Loucy (cell line): ENCODE results near the gene GRIP2.

Experiments
- H2AFZ ChIP-seq: fragments of 200-600 bp; sonication (generic); 2 replicates; pipeline ENCODE4 v1.6.0; 2016; ENCODE audit warnings: antibody characterized with exemption, mild to moderate bottlenecking, low read length, moderate library complexity
- H3F3A ChIP-seq: fragments of 200-600 bp; 2 replicates; pipeline ENCODE4 v1.6.0; 2016; ENCODE audit warnings: antibody characterized with exemption, low read depth, mild to moderate bottlenecking
- H3K27me3 ChIP-seq: fragments of 200-600 bp; sonication (generic); 2 replicates; pipeline ENCODE4 v1.6.1; 2014; ENCODE audit warnings: low read length, mild to moderate bottlenecking; ENCODE audit not compliant: insufficient read depth, poor library complexity, severe bottlenecking
- H3K36me3 ChIP-seq: fragments of 200-600 bp; sonication (generic); 2 replicates; pipeline ENCODE4 v1.6.1; 2016; ENCODE audit warnings: low read length; ENCODE audit not compliant: insufficient read depth
- H3K4me1 ChIP-seq: fragments of 200-600 bp; sonication (generic); 2 replicates; pipeline ENCODE4 v1.5.1; 2014; ENCODE audit warnings: low read length, mild to moderate bottlenecking; ENCODE audit not compliant: insufficient read depth, poor library complexity, severe bottlenecking
- H3K4me2 ChIP-seq: fragments of 200-600 bp; sonication (generic); 2 replicates; pipeline ENCODE4 v1.6.0; 2014; ENCODE audit warnings: antibody characterized with exemption, low read length, low read depth, mild to moderate bottlenecking; ENCODE audit not compliant: poor library complexity, severe bottlenecking
- H3K4me3 ChIP-seq: fragments of 200-600 bp; sonication (generic); 2 replicates; pipeline ENCODE4 v1.5.1; 2014; ENCODE audit warnings: low read length, mild to moderate bottlenecking, mixed read lengths; ENCODE audit not compliant: poor library complexity, severe bottlenecking
- H3K79me2 ChIP-seq: fragments of 200-600 bp; sonication (generic); 2 replicates; pipeline ENCODE4 v1.6.1; 2014; ENCODE audit warnings: low read length; ENCODE audit not compliant: insufficient read depth
- H3K9ac ChIP-seq: fragments of 200-600 bp; sonication (generic); 2 replicates; pipeline ENCODE4 v1.6.0; 2014; ENCODE audit warnings: mild to moderate bottlenecking, low read depth, low read length, moderate library complexity; ENCODE audit not compliant: poor library complexity, severe bottlenecking
- H3K9me2 ChIP-seq: fragments of 200-600 bp; sonication (generic); replicated peaks from 2 replicates; pipeline ENCODE4 v1.6.1; 2016; ENCODE audit warnings: low read depth, low read length, mixed read lengths
- H3K9me3 ChIP-seq: fragments of 200-600 bp; sonication (generic); 2 replicates; pipeline ENCODE4 v1.6.1; 2014; ENCODE audit warnings: mild to moderate bottlenecking, antibody characterized with exemption, low read length, low read depth; ENCODE audit not compliant: insufficient read depth
- H4K20me1 ChIP-seq: fragments of 200-600 bp; sonication (generic); 2 replicates; pipeline ENCODE4 v1.6.0; 2014; ENCODE audit warnings: antibody characterized with exemption, low read length, mild to moderate bottlenecking; ENCODE audit not compliant: insufficient read depth, poor library complexity, severe bottlenecking
- CTCF ChIP-seq: fragments of 200-600 bp; sonication (generic); conservative IDR thresholded peaks from 2 replicates; pipeline ENCODE4 v1.5.1; 2014; ENCODE audit warnings: mild to moderate bottlenecking, antibody characterized with exemption, low read length
- EZH2phosphoT487 ChIP-seq: fragments of 200-600 bp; IDR thresholded peaks from 2 replicates; pipeline ENCODE4 v1.6.1; 2018; ENCODE audit warnings: antibody characterized with exemption, mild to moderate bottlenecking, moderate library complexity, borderline replicate concordance

GRIP2 gene

GRCh38 chr3:14514323-14514720 lies 25.8 kb downstream of the GRIP2 start:
- H3K4me3 ChIP-seq = no peak overlapping the region
- no peaks in the 10 kb centered on the region for H4K20me1 ChIP-seq
- no peak for TF ChIP-seq EZH2phosphoT487
- TF ChIP-seq CTCF = no peak
- H3F3A ChIP-seq = no peaks in the 10 kb centered on the region
- H3K27me3 ChIP-seq = no peaks in the 10 kb centered on the region
- no peak overlapping the region for H3K9ac ChIP-seq
- H3K79me2 ChIP-seq = no peaks in the 10 kb centered on the region
- no peak overlapping the region for H2AFZ ChIP-seq
- H3K9me2 ChIP-seq = no peaks in the 10 kb centered on the region
- H3K9me3 ChIP-seq = no peaks in the 10 kb centered on the region
- no peak overlapping the region for H3K4me2 ChIP-seq
- no peaks in the 10 kb centered on the region for H3K36me3 ChIP-seq
- H3K4me1 ChIP-seq = no peaks in the 10 kb centered on the region

- no peak overlapping the region for H3K9ac ChIP-seq
- H3K9me3 ChIP-seq = no peaks in the 10 kb centered on the region
- H3K4me1 ChIP-seq = no peaks in the 10 kb centered on the region
- H3F3A ChIP-seq = no peaks in the 10 kb centered on the region
- no peak overlapping the region for H3K4me2 ChIP-seq
- no peaks in the 10 kb centered on the region for H4K20me1 ChIP-seq
- no peak overlapping the region for H2AFZ ChIP-seq
- no peaks in the 10 kb centered on the region for H3K79me2 ChIP-seq
- TF ChIP-seq EZH2phosphoT487 (no peak), CTCF (no peak)
- no peaks in the 10 kb centered on the region for H3K27me3 ChIP-seq
- no peaks in the 10 kb centered on the region for H3K36me3 ChIP-seq
- H3K4me3 ChIP-seq = no peak overlapping the region
- H3K9me2 ChIP-seq = no peaks in the 10 kb centered on the region
Measured at GRCh38 chr3:14513566-14514322, 26.4 kb downstream of the GRIP2 start.

- Histone ChIP-seq H3K4me2 (no peak overlapping the region), H3K9me3 (no peaks in the 10 kb centered on the region), H3K36me3 (no peaks in the 10 kb centered on the region), H3K9me2 (no peaks in the 10 kb centered on the region), H3K4me1 (no peaks in the 10 kb centered on the region), H3K79me2 (no peaks in the 10 kb centered on the region), H3K9ac (no peak overlapping the region), H3K27me3 (no peaks in the 10 kb centered on the region), H3F3A (no peaks in the 10 kb centered on the region), H4K20me1 (no peaks in the 10 kb centered on the region), H3K4me3 (no peak overlapping the region), H2AFZ (no peak overlapping the region)
- TF ChIP-seq CTCF = no peak
- no peak for TF ChIP-seq EZH2phosphoT487
Measured at GRCh38 chr3:14512942-14513327, 27.2 kb downstream of the GRIP2 start.
